AG09309 (cell line): ENCODE measurements around the gene ISM1.

Source experiments
- DNase-seq: peaks from one replicate; pipeline ENCODE4 v3.0.0-alpha.2; 2010; ENCODE audit warnings: low read depth
- H3K4me3 ChIP-seq: 2 replicates; pipeline ENCODE4 v1.5.1; 2011; ENCODE audit warnings: mild to moderate bottlenecking, low read depth, low read length, moderate library complexity; ENCODE audit not compliant: control insufficient read depth
- CTCF ChIP-seq: IDR thresholded peaks from 2 replicates; pipeline ENCODE4 v1.5.1; 2011; ENCODE audit warnings: mild to moderate bottlenecking, low read depth, low read length, inconsistent platforms; ENCODE audit not compliant: insufficient read depth, control insufficient read depth; ENCODE audit errors: missing control alignments

Gene ISM1

GRCh38 chr20:13187899-13188298 lies 33.2 kb upstream of the ISM1 start:
- TF ChIP-seq CTCF, result no peak
- no peak overlapping the region for H3K4me3 ChIP-seq
- DNase-seq, result no peak

- no peak for TF ChIP-seq CTCF
- H3K4me3 ChIP-seq, result no peak overlapping the region
- DNase-seq, result no peak
These were observed 21.8 kb upstream of the ISM1 start for GRCh38 chr20:13199279-13199678.

GRCh38 chr20:13200767-13201500 lies 20.1 kb upstream of the ISM1 start:
- TF ChIP-seq CTCF, result no peak
- DNase-seq, result no peak
- H3K4me3 ChIP-seq, result no peak overlapping the region

- H3K4me3 ChIP-seq, result no peak overlapping the region
- no peak for TF ChIP-seq CTCF
- no peak for DNase-seq
These were observed 18.5 kb upstream of the ISM1 start for GRCh38 chr20:13202565-13202964.

- no peak overlapping the region for H3K4me3 ChIP-seq
- TF ChIP-seq CTCF, result no peak
- no peak for DNase-seq
These were observed 15.6 kb upstream of the ISM1 start for GRCh38 chr20:13205425-13205824.

DNA sequence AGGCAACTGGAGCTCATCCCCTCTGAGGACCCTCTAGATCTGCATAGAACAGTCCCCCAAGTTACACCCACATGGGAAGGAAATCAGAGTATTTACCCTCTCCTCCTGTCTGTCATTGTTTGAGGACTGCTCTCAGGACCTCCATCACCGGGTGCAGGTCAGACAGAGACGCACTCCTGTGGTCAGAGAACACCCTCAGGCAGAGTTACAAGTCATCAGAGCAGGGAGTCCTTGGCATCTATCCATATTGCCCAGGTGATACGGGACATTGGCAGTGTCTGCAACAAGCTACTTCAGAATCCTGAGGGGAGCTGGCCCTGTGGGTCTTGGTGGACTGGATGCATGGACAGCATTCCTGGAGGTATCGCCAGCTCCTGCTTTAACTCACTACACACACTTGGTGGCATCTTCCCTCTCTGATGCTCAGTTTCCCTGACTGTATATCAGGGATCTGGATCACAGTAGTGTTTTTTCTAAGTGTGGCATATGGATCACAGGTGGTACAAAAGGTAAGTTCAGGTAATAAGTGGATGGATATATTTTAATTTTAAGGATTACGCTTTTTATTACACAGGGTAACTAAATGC lies 15.1 kb upstream of the ISM1 start:
- TF ChIP-seq CTCF, result no peak
- no peak for DNase-seq
- no peak overlapping the region for H3K4me3 ChIP-seq
